ENCODE results near the gene OR2A14.

DNA sequence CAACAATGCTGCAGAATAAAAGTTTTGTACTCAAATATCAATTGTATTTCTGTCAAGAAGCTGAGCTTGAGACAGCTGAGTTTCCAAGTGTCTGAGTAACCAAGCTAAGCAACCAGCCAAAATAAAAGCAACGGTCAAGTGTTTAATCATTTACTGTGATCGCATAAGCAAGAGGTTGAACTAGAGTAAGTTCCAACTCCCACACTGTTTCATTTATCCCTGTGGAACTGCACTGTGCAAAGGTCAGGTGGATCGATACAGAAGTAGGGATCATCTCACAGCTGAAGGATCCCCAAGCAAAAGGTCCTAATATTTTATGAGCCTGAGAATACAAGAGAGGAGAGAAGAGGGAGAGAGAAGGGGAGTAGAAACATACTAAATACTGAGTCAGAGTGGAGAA, 21.4 kb downstream of the OR2A14 start:
- TF ChIP-seq, protein P1, sequence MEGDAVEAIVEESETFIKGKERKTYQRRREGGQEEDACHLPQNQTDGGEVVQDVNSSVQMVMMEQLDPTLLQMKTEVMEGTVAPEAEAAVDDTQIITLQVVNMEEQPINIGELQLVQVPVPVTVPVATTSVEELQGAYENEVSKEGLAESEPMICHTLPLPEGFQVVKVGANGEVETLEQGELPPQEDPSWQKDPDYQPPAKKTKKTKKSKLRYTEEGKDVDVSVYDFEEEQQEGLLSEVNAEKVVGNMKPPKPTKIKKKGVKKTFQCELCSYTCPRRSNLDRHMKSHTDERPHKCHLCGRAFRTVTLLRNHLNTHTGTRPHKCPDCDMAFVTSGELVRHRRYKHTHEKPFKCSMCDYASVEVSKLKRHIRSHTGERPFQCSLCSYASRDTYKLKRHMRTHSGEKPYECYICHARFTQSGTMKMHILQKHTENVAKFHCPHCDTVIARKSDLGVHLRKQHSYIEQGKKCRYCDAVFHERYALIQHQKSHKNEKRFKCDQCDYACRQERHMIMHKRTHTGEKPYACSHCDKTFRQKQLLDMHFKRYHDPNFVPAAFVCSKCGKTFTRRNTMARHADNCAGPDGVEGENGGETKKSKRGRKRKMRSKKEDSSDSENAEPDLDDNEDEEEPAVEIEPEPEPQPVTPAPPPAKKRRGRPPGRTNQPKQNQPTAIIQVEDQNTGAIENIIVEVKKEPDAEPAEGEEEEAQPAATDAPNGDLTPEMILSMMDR (CRISPR knock-in tag; IDR thresholded peaks at IDR 0.05) = no peak
- no peak for TF ChIP-seq ZNF768 (CRISPR knock-in tag; IDR thresholded peaks at IDR 0.05)

Data from HepG2 (cell line).